HepG2 (cell line): ENCODE data around the gene MBTPS1.

Experiments used
- EED ChIP-seq: sonication (generic); formaldehyde crosslinking; IDR thresholded peaks from 2 replicates; pipeline ENCODE4 v1.5.0; 2020; ENCODE audit warnings: mild to moderate bottlenecking, missing genetic modification reagents
- MAFK ChIP-seq, 2 experiments: IDR thresholded peaks in 1 of 2; conservative IDR thresholded peaks in 1 of 2; 2 replicates each; pipeline ENCODE4 v1.6.1; 2011; ENCODE audit warnings: improper control_type of control experiment in 2 of 2, low read length in 2 of 2
- POLR2A ChIP-seq, 2 experiments: IDR thresholded peaks; 2 replicates each; pipeline ENCODE4 v1.6.1; 2011; ENCODE audit warnings: low read depth in 2 of 2, low read length in 2 of 2, mild to moderate bottlenecking in 1 of 2, moderate library complexity in 1 of 2; ENCODE audit not compliant: insufficient read depth in 1 of 2
- TCF7L2 ChIP-seq: IDR thresholded peaks from 2 replicates; pipeline ENCODE4 v1.6.1; 2011; ENCODE audit warnings: mild to moderate bottlenecking, low read depth, low read length, moderate library complexity
- ZBTB21 ChIP-seq: sonication (generic); formaldehyde crosslinking; IDR thresholded peaks from 2 replicates; pipeline ENCODE4 v1.4.0; 2020; ENCODE audit warnings: missing genetic modification reagents
- TF ChIP-seq, protein P1 (sequence below): sonication (generic); formaldehyde crosslinking; IDR thresholded peaks from 2 replicates; pipeline ENCODE4 v1.4.0; 2020; ENCODE audit warnings: missing genetic modification reagents, mild to moderate bottlenecking, borderline replicate concordance

DNA sequence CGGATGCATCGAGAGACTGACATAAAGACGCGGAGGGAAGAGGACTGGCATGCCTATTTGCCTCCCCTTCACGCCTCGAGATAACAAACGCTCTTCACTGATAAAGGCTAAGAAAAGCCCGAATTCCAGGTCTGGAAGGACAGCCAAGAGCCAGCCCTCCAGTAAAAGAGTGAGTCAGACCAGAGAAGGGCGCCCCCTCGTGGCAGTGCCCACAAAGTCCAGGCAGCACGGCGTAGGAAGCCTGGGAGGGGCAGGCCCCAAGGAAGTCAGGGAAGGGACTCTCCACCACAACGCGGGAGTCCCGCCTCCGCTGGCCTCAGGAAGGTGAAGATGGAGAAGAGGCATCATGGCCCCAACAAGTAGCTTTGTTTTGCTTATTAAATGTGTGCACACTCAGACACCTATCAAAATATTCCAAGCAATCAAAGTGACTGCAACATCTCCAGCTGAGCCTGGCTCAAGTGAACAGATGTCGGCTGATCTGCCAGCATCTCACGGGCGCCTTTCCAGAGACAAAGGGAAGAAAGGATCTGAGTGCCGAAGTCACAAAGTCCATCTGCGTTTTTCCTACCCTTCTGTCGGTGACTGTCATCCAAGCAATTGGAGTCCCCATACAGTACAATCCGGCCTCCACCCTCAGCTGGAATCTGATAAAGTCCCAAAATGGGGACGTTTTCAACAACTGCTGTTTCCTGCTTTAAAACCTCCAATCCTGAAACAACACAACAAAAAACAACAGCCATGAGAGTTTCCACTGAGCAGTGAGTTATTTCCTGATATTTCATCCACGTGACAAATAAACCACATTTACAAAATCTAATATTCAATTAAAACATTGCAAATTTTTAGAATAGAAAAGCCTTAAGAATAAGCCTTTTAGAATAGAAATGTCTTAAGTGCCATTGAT, 53.8 kb downstream of the MBTPS1 start:
- no peak for TF ChIP-seq TCF7L2
- TF ChIP-seq ZBTB21 (CRISPR knock-in tag), result no peak
- TF ChIP-seq, protein P1, sequence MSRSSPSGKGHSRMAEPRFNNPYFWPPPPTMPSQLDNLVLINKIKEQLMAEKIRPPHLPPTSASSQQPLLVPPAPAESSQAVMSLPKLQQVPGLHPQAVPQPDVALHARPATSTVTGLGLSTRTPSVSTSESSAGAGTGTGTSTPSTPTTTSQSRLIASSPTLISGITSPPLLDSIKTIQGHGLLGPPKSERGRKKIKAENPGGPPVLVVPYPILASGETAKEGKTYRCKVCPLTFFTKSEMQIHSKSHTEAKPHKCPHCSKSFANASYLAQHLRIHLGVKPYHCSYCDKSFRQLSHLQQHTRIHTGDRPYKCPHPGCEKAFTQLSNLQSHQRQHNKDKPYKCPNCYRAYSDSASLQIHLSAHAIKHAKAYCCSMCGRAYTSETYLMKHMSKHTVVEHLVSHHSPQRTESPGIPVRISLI (CRISPR knock-in tag), result no peak
- no peak for TF ChIP-seq MAFK (conservative IDR thresholded peaks at IDR 0.05 in 1 of 2, IDR thresholded peaks at IDR 0.05 in 1 of 2; ENCODE audit: low read length in 2 of 2)
- no peak; the same call in 1 of the 2 replicates for TF ChIP-seq EED (CRISPR knock-in tag)
- no peak for TF ChIP-seq POLR2A (IDR thresholded peaks at IDR 0.05; ENCODE audit: insufficient read depth in 1 of 2, low read depth in 2 of 2, low read length in 2 of 2)
